HG03378 (cell line): ENCODE results near the gene SOX6.

Experiments
- ATAC-seq: cut with Tn5 transposase; IDR thresholded peaks from one replicate; pipeline ENCODE4 v1.9.1; 2021; ENCODE audit warnings: mild to moderate bottlenecking, moderate library complexity; ENCODE audit not compliant: unreplicated experiment

The SOX6 gene

DNA sequence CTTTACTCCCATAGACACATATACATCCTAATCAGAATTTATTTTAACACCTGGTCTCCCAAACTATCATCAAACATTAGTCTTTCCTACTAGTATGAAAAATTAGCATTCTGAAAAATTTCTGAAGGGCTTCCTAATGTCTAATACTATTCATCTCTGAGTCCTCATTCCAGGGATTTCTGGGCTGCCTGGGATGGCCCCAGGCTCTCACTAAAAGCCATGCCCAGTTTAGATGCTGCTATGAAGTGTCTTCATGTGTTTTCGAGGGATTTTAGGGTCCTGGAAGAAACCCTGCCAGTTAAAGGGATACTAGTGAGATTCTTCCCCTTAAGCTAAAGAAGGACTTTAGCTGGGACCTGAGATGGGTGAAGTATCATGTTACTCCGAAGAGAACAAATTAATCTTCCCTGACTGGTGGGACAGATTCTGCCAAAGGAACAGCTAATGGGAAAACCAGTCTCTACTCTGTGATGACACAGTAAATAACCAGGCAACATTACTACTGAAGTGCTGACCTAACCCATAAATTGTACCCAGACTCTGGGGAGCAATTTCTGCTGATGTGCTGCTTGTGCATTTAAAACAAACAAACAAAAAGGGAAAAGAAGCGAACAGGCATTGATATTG is 342.6 kb downstream of the SOX6 start:
- no peak for ATAC-seq

DNA sequence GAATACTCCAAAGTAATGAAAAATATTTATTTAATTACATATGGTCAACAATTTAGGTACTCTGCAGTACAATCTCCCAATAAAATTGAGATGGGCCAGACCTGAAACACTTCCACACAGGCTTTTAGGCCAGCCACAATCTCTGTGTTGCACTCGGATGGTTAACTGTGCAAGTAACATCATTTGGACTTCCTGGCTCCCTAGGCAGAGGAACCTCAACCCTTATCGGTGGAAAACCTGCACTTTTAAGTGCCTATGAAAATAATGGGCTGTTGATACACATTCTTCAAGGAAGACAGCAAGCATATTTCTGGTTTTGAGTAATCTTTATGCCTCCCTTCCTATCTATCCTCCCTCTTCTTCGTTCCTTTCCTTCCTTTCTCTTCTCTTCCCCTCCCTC is 343.1 kb downstream of the SOX6 start:
- no peak for ATAC-seq

DNA sequence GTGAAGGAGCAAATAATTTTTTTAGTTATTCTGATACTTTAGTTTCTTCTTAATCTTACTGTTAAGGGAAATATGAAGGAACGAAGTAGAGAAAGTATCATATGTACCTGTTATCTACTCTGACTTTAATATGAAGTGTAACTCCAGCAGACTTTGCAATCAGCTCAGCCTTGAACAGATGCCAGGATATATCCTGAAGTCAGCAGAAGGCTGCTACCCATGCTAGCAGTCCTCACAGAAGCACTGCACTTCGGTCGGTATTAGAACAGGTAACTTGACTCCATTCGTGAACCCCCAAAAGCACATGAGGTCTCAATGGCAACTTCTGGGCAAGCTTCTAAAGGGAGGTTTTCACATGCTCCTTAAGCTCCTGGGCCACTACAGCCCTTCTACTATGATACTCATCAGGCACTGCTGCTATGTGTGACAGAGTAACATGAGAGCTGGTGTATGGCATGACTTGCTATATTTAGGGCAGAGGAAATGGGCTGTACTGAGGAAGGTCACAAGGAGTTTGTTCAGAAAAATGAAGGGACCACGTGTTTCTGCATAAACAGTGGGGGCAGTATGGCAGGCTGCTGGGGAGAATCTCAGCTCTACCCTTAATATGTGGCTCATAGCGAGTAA is 344.1 kb downstream of the SOX6 start:
- ATAC-seq = no peak

DNA sequence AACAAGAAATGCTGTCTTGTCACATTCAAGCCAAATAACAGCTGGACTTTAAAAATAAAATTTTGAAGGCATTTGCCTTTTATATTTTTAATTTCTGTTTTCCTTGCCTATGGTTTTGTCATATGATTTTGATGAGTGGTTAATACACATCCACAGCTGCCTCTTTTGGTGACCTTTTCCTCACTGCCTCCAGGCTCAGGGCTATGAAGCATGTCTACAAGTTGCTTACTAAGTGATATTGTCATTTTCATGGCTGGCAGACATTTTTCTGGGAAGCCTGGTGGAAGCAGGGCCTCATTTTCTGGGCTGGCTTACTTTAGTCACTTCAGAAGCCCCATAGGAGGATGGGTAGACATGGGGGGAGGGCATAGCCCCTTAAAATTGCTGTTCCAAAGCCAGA is 344.9 kb downstream of the SOX6 start:
- no peak for ATAC-seq

DNA sequence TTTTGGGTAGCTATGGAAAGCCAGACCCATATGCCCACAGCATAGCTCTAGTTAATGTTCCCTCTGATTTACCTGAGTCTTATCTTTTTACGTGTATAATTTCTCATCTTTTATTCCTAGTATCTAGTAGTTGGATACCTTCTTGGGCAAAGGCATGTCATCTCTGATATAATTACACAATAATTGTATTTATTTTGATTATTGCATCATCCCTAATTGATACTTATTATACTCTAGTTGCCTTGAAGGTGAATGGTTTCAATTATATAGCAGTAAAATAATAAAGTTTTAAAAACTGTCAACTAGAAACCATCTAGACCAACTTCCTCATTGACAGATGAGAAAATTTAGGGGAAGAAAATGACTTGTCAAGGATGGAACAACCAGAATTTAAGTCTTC is 347.3 kb downstream of the SOX6 start:
- ATAC-seq = no peak

DNA sequence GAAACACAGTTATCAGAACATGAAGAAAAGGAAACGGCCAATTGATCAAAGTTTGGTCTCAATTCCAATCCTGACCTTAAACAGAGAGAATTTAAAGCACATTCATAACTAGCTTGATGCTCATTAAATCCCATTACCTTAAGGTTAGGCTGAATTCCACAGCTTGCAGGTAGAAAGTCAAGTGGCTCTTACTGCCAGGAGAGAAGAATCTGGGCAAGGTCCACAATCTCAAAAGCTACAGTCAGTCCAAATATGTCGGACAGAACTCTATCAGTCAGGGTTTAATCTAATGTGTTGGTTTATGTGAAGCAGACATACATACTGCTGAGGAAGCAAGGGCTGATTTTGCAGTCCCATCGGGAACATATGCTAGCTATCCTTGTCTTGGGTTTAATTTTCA is 348.8 kb downstream of the SOX6 start:
- no peak for ATAC-seq

DNA sequence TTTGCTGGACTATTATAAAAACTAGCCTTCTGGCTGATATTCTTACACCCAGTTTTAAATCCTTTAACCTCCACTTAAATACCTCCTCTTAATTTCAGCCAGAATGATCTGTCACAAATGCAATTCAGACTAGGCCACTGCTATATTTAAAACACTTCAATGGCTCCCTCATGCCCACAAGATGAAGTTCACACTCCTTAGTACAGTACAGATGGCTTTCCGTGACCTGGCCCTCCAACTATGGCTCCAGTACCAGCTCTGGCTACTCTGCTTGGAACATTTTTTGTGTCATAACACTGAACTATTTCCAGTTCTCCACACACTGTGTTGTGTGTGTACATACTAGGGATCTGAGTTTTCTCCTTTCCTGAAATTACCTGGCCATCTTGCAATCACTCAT is 353.4 kb downstream of the SOX6 start:
- no peak for ATAC-seq

DNA sequence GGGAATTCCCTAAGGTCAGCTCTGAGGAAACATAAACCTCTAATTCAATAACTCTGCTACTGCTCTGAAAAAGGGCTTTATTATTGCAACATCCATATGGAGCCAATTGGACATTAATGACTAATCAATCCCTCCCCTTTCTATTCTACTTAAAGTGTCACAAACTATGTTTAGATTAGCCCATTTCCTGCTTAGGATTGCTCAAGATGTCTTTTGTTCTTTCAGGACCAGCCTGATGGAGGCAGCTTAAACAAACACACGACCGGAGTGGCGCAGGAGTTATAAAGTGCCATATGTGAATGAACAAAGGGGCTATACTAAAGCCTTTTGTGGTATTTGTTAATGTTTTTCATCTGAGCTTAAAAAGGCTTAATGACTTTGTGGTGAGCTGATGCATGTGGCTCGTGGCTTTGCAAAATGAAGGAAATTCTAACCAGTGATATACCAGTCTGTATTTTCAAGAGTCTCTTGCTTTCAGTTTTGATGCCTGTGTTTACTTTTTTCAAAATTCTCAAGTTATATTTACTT is 354.4 kb downstream of the SOX6 start:
- no peak for ATAC-seq

DNA sequence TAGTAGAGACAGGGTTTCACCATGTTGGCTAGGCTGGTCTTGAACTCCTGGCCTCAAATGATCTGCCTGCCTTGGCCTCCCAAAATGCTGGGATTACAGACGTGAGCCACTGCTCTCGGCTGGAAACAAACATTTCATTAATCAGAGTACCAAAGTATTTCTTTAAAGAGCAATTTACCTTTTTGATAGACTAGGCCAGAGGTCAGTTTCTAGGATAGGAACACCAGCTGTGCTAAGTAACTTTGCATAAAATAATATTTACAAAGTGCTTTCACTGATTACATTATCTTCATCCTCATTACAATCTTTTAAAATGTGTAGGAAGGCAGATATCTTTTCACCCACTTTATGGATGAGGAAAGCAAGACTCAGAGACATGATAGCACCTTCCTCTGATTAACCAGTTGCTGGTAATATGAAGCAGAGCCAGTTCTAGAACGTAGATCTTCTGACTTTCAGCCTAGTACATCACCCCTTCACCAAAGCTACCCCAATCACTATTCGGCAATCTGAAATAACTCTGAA is 355.2 kb downstream of the SOX6 start:
- no peak for ATAC-seq

DNA sequence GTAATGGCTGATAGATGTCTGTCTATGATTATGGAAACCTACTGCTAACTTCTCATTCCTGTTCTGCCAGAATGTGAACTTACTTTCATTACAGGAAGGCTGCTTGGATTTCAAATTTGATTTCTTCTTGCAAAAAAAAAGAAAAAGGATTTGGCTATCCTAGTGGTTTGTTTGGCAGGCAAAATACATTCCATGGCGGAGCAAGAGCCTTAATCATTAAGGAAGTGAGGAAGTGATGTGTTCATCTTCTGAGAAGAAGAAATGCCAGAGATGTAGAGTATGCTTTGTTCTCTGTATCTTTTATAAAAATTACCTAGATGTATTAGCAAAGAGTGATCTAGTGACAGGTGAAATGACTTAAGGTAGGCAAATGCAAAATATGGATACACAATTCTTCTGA is 356.3 kb downstream of the SOX6 start:
- no peak for ATAC-seq

DNA sequence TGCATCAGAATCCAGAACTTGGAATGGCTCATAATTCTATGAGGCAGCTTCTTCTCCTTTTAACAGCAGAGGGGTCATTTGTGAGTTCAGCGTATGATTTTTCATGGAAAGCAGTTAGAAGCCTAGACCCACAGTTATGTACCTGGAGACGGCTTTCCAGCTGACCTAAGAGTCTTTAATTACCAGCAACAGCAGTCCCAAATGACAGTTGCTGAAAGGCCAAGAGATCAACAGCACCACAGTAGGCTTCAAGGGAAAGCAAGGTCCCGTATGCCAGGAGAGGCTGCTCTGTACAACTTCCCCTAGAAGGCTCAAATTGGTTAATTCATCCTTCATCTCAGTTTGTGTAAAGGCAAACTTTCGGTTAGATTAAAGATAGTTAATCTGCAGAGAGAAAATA is 363.0 kb downstream of the SOX6 start:
- no peak for ATAC-seq

DNA sequence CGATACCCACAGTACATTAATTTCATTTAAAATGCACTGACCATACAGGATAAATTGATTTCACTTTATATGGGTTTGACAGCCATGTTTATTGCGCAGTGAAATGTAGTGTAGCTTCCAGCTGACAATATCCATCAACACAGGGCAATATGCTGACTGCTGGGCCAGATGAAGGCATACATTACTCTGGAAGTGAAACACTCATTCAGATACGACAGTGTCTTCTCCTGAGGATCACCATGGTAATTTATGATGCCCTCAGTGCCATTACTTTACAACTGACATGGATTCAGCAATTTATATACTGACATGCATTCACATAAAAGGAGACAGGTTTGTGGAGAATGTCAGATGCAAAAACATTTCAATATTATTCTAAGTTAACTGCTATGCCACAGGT is 365.1 kb downstream of the SOX6 start:
- no peak for ATAC-seq

DNA sequence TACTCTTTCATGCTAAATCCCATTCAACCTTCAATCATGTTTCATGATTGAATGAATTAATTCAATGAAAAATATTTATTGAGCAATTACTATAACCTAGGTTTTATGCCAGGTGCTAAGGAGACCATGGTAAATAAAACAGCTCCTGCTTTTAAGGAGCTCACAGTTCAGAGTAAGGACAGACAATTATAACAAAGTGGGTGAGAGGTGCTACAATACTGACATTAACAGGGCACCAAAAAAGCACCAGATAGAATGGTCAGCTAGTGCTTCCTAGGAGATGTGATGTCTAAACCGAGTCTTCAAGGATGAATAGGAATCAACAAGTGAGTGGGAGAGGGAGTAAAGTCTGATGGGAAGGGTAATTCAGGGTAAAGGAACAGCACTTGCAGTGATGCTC is 366.7 kb downstream of the SOX6 start:
- no peak for ATAC-seq

DNA sequence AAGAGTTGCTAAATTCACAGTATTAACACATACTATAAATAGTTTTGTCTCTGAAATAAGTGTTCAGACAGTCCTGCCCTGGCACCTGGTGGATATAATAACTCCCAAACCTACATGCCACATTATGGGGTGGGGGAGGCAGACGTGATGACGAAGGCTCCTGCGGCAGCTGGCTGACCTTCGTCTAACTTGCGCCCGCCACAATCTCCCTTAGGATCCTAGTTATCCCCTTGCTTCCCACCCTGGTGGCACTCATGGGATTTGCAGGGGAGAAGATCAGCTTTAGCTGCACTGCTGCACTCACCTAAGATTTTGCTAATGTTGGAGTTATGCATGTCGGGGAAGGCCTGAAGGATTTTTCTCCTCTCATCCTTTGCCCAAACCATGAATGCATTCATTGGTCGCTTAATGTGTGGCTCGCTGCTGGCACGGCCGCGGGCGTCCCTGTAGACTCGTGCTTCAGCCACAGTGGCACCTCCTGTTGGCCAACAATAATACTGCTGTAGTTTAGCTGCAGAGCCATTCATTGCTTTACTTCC is 367.6 kb downstream of the SOX6 start:
- no peak for ATAC-seq

DNA sequence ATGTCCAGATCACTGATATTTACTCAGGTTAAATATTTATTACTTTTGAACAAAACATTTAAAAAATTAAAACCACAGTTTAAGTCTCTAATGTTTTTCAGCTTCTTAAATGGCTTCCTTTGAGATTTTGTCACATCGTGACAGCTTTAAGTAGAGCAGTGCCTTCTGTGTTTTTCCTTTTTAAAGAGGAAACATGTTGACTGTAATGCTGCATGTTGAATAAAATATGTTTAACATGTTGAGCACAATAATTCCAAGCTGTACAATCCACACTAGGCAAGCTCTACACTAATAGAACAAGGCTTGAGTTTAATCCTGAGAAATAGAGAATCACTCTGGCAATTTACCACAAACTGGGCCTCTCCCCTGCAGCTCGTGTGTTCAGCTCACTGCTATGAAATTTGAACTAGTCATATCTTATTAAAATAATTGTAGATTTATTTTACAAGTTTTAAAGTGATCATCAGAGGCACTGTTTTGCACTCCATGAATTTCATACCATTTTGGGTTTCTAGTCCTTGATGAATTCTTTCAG is 368.3 kb downstream of the SOX6 start:
- ATAC-seq = no peak

DNA sequence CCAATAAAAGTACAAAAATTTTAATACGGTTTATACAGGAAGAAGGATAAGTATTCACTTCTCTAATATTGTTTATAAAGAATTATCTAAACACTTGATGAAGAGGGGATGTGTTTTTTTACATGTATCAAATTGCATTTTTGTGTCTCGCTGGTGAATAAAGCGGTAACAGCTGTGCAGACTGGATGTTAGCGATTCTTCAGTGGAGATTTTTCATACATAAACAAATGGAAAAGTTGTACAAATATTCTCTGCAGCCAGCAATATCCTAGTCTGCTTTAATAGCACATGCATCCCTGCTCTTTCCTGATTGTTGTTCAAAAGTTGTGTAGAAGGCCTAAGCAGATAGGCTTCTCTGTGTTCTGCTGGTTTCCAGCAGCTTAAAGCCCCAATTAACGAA is 369.3 kb downstream of the SOX6 start:
- ATAC-seq = no peak

DNA sequence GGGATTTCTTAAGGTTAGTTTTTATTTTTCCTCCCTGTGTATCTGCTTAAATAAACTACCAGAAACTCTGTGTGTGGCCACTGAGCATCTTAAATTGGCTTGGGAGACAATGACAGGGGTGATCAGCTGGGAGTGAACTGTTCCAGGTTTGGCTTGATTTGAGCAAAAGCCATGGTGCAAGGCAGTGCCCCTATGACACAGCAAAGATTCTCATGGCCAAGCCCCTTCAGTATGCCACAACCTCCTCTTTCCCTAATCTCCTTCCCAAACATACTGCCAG is 370.5 kb downstream of the SOX6 start:
- ATAC-seq = no peak

DNA sequence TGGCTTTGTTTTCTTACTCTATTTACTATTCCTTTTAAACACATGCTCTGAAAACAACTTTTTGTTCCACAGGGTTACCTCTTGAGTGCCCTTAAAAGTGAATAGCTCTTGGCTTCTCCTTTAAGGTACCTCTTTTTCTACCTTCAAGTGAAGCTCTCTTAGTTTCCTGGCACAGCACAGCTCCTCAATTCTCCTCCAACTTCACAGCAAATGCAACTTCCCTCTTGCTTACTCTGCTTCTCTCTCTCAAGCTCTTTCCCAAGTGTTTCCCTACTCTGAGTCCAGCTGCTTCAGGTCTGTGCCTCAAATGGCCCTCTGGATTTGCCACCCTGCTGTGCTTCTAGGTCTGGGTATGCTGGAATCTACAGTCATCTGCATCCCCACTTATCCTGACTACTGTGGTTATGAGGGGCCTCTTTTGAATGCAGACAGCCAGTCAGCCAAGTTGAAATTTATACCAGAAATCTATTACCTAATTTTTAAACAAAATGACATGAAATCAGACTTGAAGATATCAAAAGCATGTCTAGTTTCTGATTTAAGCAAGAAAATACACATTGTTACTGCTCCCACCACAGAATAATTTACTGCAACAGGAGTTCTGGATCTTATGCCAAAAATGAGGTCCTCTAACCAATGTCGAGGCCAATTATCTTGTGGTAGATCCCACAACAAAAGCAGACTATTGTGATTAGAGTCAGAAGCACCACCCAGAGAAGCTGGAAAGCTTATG is 371.1 kb downstream of the SOX6 start:
- no peak for ATAC-seq

DNA sequence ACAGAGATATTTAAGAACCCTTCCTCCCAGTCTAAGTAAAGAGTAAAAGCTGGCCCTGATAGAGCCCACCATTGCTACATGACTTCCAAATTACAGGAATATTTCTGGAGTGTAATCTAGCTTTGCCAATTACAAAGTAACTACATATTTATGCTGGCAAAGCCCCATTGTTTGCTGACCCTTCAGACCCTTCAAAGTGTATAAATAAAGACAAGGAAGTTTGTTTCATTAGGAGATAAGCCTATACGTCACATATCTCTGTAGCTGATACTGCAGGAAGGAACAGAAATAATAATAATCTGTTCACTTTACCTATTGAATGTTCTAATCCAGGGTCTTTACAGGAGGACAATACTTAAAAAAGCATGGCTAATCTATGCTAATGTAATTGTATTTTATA is 375.1 kb downstream of the SOX6 start:
- no peak for ATAC-seq

DNA sequence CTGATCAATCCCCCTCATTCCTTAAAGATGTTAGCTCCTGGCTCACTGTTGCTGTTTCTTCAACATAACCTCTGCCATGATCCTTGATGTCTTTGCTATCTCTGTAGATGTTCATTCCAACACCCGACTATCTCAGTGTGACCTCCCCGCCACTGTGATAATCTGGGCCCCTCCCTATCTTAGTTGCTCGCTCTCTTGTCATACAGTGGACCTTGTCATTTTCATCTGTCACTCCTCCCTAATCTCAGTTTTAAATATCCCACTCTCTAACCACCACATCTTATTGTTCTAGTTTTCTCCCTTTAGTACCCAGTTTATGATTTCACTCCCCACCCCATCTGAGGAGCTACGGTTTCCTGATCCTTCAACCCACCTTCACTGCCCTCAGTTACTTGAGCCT is 379.2 kb downstream of the SOX6 start:
- ATAC-seq = no peak

DNA sequence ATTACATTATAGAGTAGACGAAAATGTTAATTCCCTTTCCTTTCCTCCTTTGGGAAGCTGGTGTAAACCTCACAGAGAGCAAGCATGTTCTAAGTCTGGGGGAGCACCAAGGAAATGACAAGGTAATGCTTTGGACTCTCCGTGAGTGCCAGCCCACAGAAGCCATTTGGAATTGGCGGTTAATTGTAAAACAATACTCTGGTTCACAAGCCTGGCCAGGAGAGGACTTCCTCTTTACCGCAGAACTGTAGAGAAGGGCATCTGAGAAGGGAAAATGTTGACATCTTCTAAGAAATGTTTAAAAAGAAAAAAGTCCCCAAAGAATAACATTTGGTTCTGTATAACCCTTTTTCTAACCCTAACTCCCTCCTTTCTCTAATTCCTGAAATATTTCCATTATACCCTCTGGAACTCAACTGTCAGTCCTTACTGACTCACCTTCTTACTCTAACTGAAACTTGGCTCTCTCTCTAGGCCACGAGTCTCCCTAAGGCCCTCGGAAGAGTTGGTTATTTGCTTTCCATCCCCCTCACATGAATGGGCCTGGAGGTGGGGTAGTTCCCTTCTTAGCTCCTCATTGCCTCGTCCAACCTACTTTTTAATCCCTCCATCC is 379.8 kb downstream of the SOX6 start:
- ATAC-seq = no peak
